HEK293 (cell line): ENCODE measurements around the gene SUMO3.

ENCODE experiments used
- CTCF ChIA-PET: fragments of 350-600 bp; formaldehyde crosslinking; extraction: SDS; loops from one replicate; lab custom pipeline; 2021; ENCODE audit warnings: antibody characterized with exemption; lab: Yijun Ruan, JAX
- POLR2A ChIA-PET: fragments of 300-600 bp; formaldehyde crosslinking; extraction: SDS; loops from one replicate; lab custom pipeline; 2020; ENCODE audit warnings: antibody characterized with exemption, inconsistent platforms; lab: Yijun Ruan, JAX
- H3K27ac ChIP-seq: fragments of 200-500 bp; sonication (Bioruptor generic); 2 replicates; pipeline ENCODE4 v1.5.1; 2014; ENCODE audit warnings: low read depth, low read length, control low read depth, inconsistent platforms; ENCODE audit errors: extremely low read depth
- H3K36me3 ChIP-seq, 2 experiments: fragments of 200-500 bp in 1 of 2; sonication (Bioruptor generic) in 1 of 2; 1 replicate in 1 of 2; 2 replicates in 1 of 2; pipeline ENCODE4 v1.5.1; 2014 to 2017; ENCODE audit warnings: inconsistent platforms in 2 of 2, low read length in 2 of 2; ENCODE audit not compliant: control insufficient read depth in 2 of 2, insufficient read depth in 1 of 2
- H3K4me1 ChIP-seq: fragments of 200-500 bp; sonication (Bioruptor generic); 2 replicates; pipeline ENCODE4 v1.5.1; 2014; ENCODE audit warnings: mild to moderate bottlenecking, low read length, inconsistent platforms; ENCODE audit not compliant: control insufficient read depth, insufficient read depth
- H3K4me3 ChIP-seq: 2 replicates; pipeline ENCODE4 v1.5.1; 2011; ENCODE audit warnings: low read depth, mild to moderate bottlenecking, control low read depth, low read length, moderate library complexity
- H3K9me3 ChIP-seq: fragments of 200-500 bp; sonication (Bioruptor generic); 2 replicates; pipeline ENCODE4 v1.5.1; 2014; ENCODE audit warnings: low read depth, low read length, inconsistent platforms; ENCODE audit not compliant: control insufficient read depth, insufficient read depth
- GLI4 ChIP-seq: fragments of 450-650 bp; formaldehyde crosslinking; IDR thresholded peaks from 2 replicates; pipeline ENCODE4 v1.5.1; 2016; ENCODE audit warnings: missing biosample characterization, missing genetic modification characterization
- IKZF3 ChIP-seq: fragments of 450-650 bp; IDR thresholded peaks from 2 replicates; pipeline ENCODE4 v1.5.0; 2018; ENCODE audit warnings: missing biosample characterization, mild to moderate bottlenecking, missing genetic modification characterization, moderate library complexity
- INSM2 ChIP-seq: fragments of 450-650 bp; formaldehyde crosslinking; IDR thresholded peaks from 2 replicates; pipeline ENCODE4 v1.5.1; 2016; ENCODE audit warnings: missing biosample characterization, missing genetic modification characterization
- OSR2 ChIP-seq: fragments of 450-650 bp; formaldehyde crosslinking; IDR thresholded peaks from 2 replicates; pipeline ENCODE4 v1.5.1; 2016; ENCODE audit warnings: missing biosample characterization, missing genetic modification characterization
- PBX3 ChIP-seq: sonication (generic); formaldehyde crosslinking; IDR thresholded peaks from 2 replicates; pipeline ENCODE4 v1.8.1; 2022; ENCODE audit warnings: mild to moderate bottlenecking, moderate library complexity, missing genetic modification reagents
- SETDB1 ChIP-seq: IDR thresholded peaks from one replicate; pipeline ENCODE4 v1.6.1; 2017; ENCODE audit warnings: mild to moderate bottlenecking, low read length, moderate library complexity, mixed read lengths; ENCODE audit not compliant: insufficient read length
- TSHZ1 ChIP-seq: fragments of 450-650 bp; formaldehyde crosslinking; IDR thresholded peaks from 2 replicates; pipeline ENCODE4 v1.5.1; 2016; ENCODE audit warnings: missing biosample characterization, missing genetic modification characterization, borderline replicate concordance
- ZFP69B ChIP-seq: fragments of 450-650 bp; formaldehyde crosslinking; IDR thresholded peaks from 2 replicates; pipeline ENCODE4 v1.5.1; 2016; ENCODE audit warnings: missing biosample characterization, missing genetic modification characterization
- ZNF132 ChIP-seq: fragments of 450-650 bp; formaldehyde crosslinking; IDR thresholded peaks from 2 replicates; pipeline ENCODE4 v1.5.1; 2017; ENCODE audit warnings: missing biosample characterization, missing genetic modification characterization, borderline replicate concordance
- ZNF148 ChIP-seq: fragments of 450-650 bp; formaldehyde crosslinking; IDR thresholded peaks from 2 replicates; pipeline ENCODE4 v1.5.0; 2017; ENCODE audit warnings: missing biosample characterization, missing genetic modification characterization, borderline replicate concordance
- ZNF473 ChIP-seq: fragments of 450-650 bp; formaldehyde crosslinking; IDR thresholded peaks from 2 replicates; pipeline ENCODE4 v1.5.1; 2017; ENCODE audit warnings: missing biosample characterization, missing genetic modification characterization
- ZNF555 ChIP-seq: fragments of 450-650 bp; formaldehyde crosslinking; conservative IDR thresholded peaks from 2 replicates; pipeline ENCODE4 v1.5.1; 2017; ENCODE audit warnings: missing biosample characterization, mild to moderate bottlenecking, missing genetic modification characterization, inconsistent platforms
- ZNF623 ChIP-seq: fragments of 450-650 bp; formaldehyde crosslinking; IDR thresholded peaks from 2 replicates; pipeline ENCODE4 v1.5.1; 2016; ENCODE audit warnings: missing biosample characterization, missing genetic modification characterization
- ZNF629 ChIP-seq: fragments of 450-650 bp; formaldehyde crosslinking; IDR thresholded peaks from 2 replicates; pipeline ENCODE4 v1.5.1; 2017; ENCODE audit warnings: missing biosample characterization, missing genetic modification characterization
- ZNF664 ChIP-seq: fragments of 450-650 bp; formaldehyde crosslinking; IDR thresholded peaks from 2 replicates; pipeline ENCODE4 v1.5.1; 2016; ENCODE audit warnings: missing biosample characterization, missing genetic modification characterization
- ZNF670 ChIP-seq: fragments of 450-650 bp; formaldehyde crosslinking; IDR thresholded peaks from 2 replicates; pipeline ENCODE4 v1.5.1; 2016; ENCODE audit warnings: missing biosample characterization, missing genetic modification characterization, low read depth
- ZNF701 ChIP-seq: fragments of 450-650 bp; formaldehyde crosslinking; IDR thresholded peaks from 2 replicates; pipeline ENCODE4 v1.5.1; 2016; ENCODE audit warnings: missing biosample characterization, missing genetic modification characterization
- ZNF747 ChIP-seq: fragments of 450-650 bp; formaldehyde crosslinking; IDR thresholded peaks from 2 replicates; pipeline ENCODE4 v1.5.1; 2016; ENCODE audit warnings: missing biosample characterization, missing genetic modification characterization
- ZNF843 ChIP-seq: fragments of 450-650 bp; formaldehyde crosslinking; IDR thresholded peaks from 2 replicates; pipeline ENCODE4 v1.5.1; 2016; ENCODE audit warnings: missing biosample characterization, missing genetic modification characterization
- TF ChIP-seq, protein P1 (sequence below): fragments of 450-650 bp; formaldehyde crosslinking; IDR thresholded peaks from 2 replicates; pipeline ENCODE4 v1.5.1; 2016; ENCODE audit warnings: missing biosample characterization, missing genetic modification characterization

SUMO3 gene

DNA sequence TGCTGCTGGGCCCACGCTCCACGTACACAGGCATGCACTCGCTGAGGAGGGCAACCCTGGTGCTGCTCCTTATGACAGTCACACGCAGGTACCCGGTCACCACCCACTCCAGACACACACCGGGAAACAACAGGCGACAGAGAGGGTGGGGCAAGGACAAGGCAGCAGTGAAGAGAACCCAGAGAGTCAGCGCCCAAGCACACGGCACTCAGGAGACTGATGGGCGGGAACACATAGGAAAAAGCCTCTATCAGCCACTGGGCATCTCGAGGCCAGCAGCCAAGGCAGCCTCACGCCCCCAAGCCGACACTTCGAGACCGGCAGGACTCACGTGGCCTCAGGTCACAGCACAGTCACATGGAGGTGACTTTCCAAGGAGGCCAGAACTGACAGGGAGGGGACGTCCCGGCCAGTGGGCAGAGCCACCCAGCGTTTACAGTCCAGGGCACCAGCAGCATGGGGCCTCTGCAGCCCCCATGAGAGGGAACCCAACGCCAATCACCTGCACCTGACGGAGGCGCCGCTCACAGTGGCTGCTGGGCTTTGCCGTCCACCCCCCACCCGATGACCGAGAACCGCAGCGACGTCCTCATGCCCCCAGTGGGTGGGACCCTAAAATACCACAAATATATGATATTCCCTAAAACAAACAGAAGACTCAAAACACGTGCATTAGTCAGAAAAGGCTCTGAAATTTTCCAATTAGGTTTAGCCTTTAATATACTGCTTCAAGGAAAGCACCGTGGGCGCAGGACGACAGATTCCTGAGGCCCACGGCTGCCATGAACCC lies 35.9 kb upstream of the SUMO3 start:
- no peak overlapping the region for H3K27ac ChIP-seq
- no peak overlapping the region for H3K4me3 ChIP-seq
- TF ChIP-seq GLI4 (tag by site-specific recombination) (no peak), ZNF132 (tag by site-specific recombination) (no peak), ZNF148 (tag by site-specific recombination) (no peak), ZNF629 (no peak), TSHZ1 (tag by site-specific recombination) (no peak), OSR2 (no peak), ZNF843 (no peak), PBX3 (CRISPR knock-in tag) (no peak), ZNF623 (tag by site-specific recombination) (no peak), ZNF670 (tag by site-specific recombination) (no peak), ZNF555 (tag by site-specific recombination) (no peak), ZNF747 (tag by site-specific recombination) (no peak), ZNF701 (tag by site-specific recombination) (no peak), SETDB1 (no peak), ZNF473 (tag by site-specific recombination) (no peak), INSM2 (tag by site-specific recombination) (no peak), ZNF664 (tag by site-specific recombination) (no peak), IKZF3 (no peak), ZFP69B (tag by site-specific recombination) (no peak)
- TF ChIP-seq, protein P1, sequence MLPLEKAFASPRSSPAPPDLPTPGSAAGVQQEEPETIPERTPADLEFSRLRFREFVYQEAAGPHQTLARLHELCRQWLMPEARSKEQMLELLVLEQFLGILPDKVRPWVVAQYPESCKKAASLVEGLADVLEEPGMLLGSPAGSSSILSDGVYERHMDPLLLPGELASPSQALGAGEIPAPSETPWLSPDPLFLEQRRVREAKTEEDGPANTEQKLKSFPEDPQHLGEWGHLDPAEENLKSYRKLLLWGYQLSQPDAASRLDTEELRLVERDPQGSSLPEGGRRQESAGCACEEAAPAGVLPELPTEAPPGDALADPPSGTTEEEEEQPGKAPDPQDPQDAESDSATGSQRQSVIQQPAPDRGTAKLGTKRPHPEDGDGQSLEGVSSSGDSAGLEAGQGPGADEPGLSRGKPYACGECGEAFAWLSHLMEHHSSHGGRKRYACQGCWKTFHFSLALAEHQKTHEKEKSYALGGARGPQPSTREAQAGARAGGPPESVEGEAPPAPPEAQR, result no peak
- CTCF ChIA-PET, result interaction anchor here (0.5 kb wide), 1 partner anchor 39 kb away, joined by 4 read pairs; no protein-coding TSS in a partner anchor
- H3K4me1 ChIP-seq, result no peaks in the 10 kb centered on the region
- H3K9me3 ChIP-seq, result no peaks in the 10 kb centered on the region
- POLR2A ChIA-PET, result interaction anchor here (0.6 kb wide), 2 partner anchors 52 to 83 kb away, joined by 3 to 10 read pairs; partner anchors contain the start of gene UBE2G2
- peaks cover 0 to 94% of the 10 kb centered on the region in 2 experiments; a peak in 2 of 3 replicates for H3K36me3 ChIP-seq
